NCI-H146 treated with DMSO at 0.1 percent for 48 hours (cell line): ENCODE measurements around the gene SLAMF9.

Experiments
- DNase-seq: peaks from one replicate; lab custom pipeline; 2025; ENCODE audit not compliant: unreplicated experiment; lab: John Stamatoyannopoulos, UW

SLAMF9 gene

DNA sequence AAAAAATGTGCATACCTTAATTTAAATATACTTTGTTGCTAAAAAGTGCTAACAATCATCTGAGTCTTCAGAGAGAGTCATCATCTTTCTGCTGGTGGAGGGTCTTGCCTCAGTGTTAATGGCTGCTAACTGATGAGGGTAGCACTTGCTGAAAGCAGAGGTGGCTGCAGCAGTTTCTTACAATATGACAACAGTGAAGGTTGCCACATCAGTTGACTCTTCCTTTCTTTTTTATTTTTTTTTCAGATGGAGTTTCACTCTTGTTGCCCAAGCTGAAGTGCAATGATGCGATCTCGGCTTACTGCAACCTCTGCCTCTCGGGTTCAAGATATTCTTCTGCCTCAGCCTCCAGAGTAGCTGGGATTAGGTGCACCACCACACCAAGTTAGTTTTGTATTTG, 51.5 kb downstream of the SLAMF9 start:
- no peak for DNase-seq
